ENCODE measurements around the gene TFIP11.

The TFIP11 gene

DNA sequence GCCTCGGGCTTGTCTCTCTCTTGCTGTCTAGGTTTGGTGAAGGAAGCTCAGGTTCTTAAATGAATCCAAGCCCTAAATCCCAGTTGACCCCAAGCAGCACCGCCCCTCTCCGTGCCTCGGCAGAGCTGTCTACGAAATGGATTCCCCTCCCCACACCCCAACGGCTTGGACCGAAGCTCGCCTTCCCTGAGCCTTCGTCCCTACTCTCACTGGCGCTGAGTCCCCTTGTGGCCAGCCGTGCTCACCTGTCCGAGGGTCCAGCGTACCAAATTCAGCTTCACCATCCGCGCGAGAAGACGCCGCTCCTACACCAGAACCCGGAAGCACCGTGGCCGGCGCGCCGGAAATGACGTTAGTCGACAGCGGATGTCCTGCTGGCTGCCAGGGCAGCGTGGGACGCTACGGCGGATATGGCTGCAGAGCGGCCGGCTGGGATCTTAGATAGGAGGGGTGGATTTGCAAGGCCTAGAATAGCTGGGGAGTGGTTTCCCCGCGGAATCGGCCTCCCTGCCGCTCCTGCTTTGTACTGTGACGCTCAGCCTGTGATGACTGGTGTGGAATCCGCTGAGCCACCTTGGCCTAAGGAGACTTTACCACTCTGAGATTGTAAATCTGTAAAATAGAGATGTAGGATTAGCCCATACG, at the start of gene TFIP11:
TSS of gene TFIP11 (minus strand) at position 325 of the 645 bp plus-strand sequence. CDS start 2,201 bp downstream, outside the sequence.
- H3K27ac ChIP-seq (ENCODE audit: low read depth in 2 of 2, low read length in 2 of 2), result peak within 1 kb of the TSS; percentile 75 to 84
- peak within 1 kb of the TSS; percentile 90 to 98 for H3K9ac ChIP-seq (ENCODE audit: low read depth in 1 of 2, low read length in 2 of 2)
- H3K9me3 ChIP-seq (ENCODE audit: control insufficient read depth in 2 of 2, low read length in 2 of 2), result no peaks in the 10 kb centered on the region
- no peaks in the 10 kb centered on the region for H3K27me3 ChIP-seq (ENCODE audit: control insufficient read depth in 2 of 2, insufficient read depth in 2 of 2, low read length in 2 of 2)
- peak within 1 kb of the TSS; percentile 98 to 100 for H3K4me3 ChIP-seq (ENCODE audit: low read length in 2 of 2)
- H3K36me3 ChIP-seq (ENCODE audit: control insufficient read depth in 2 of 2, insufficient read depth in 2 of 2, low read length in 2 of 2), result peaks cover 20 to 23% of the 10 kb centered on the region in 2 donors
- peaks cover 15 to 19% of the 10 kb centered on the region in 2 donors for H3K4me1 ChIP-seq (ENCODE audit: control insufficient read depth in 2 of 2, insufficient read depth in 2 of 2, low read length in 2 of 2)

DNA sequence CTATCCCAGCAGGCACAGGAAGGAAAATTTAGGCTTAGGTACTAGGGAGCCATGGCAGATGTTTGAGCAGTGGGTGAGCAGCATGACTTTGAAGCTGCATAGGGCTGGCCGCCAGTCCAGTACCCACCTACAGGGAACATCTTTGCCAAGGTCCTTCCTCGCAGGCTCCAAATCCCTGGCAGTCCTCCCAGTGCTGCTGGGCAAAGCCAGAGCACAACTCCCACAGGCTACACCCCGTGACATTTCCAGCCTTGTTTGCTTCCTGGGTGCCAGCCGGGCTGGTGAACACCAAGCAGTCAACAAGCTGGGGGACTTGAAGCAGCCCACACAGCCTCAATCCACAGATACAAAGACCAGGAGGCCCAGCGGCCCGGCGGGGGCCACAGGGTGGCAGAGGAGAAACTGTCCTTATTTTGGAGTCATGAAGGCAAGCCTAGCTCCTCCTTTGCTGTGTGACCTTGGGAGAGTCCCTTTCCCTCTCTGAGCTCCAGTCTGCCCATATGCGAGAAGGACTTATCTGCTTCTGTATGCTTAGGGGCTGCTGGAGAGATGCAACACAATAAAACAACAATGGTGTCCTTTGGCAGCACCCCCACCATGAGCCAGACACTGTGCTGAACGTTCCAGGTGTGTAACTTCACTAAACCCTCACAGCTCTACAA, 49.6 kb upstream of the TFIP11 start:
- no peaks in the 10 kb centered on the region for H3K9me3 ChIP-seq (ENCODE audit: control insufficient read depth in 2 of 2, low read length in 2 of 2)
- H3K27ac ChIP-seq (ENCODE audit: low read depth in 2 of 2, low read length in 2 of 2), result no peak overlapping the region
- no peaks in the 10 kb centered on the region for H3K4me1 ChIP-seq (ENCODE audit: control insufficient read depth in 2 of 2, insufficient read depth in 2 of 2, low read length in 2 of 2)
- peaks cover 0 to 2% of the 10 kb centered on the region in 2 donors for H3K36me3 ChIP-seq (ENCODE audit: control insufficient read depth in 2 of 2, insufficient read depth in 2 of 2, low read length in 2 of 2)
- H3K4me3 ChIP-seq (ENCODE audit: low read length in 2 of 2), result no peak overlapping the region
- H3K9ac ChIP-seq (ENCODE audit: low read depth in 1 of 2, low read length in 2 of 2), result no peak overlapping the region
- H3K27me3 ChIP-seq (ENCODE audit: control insufficient read depth in 2 of 2, insufficient read depth in 2 of 2, low read length in 2 of 2), result no peaks in the 10 kb centered on the region

DNA sequence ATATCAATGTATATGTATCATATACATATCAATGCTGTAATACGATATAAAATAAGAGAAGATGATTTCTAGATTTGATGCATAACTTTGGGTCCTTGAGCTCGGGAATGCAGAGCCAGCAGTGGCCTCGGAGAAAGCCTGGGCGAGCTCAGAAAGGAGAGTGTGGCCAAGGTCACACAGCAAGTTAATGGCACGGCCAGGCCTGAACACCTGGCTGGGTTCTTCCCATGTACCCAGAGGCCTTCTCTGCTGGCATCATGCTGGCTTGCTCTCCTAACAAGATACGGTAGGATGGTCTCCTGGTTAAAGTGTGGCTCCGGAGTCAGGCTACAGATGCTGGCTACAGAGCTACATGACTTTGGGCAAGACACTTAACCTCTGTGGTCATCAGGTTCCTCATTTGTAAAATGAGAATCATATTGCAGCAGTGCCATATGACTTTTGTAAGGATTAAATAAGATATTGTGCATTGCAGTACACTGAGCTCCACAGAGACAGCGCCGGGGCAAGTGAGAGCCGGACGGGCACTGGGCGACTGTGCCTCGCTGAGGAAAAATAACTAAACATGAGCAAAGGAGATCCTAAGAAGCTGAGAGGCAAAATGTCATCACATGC, 47.8 kb upstream of the TFIP11 start:
- H3K27ac ChIP-seq (ENCODE audit: low read depth in 2 of 2, low read length in 2 of 2), result no peak overlapping the region
- H3K27me3 ChIP-seq (ENCODE audit: control insufficient read depth in 2 of 2, insufficient read depth in 2 of 2, low read length in 2 of 2), result no peaks in the 10 kb centered on the region
- no peaks in the 10 kb centered on the region for H3K4me1 ChIP-seq (ENCODE audit: control insufficient read depth in 2 of 2, insufficient read depth in 2 of 2, low read length in 2 of 2)
- H3K36me3 ChIP-seq (ENCODE audit: control insufficient read depth in 2 of 2, insufficient read depth in 2 of 2, low read length in 2 of 2), result peaks cover 0 to 2% of the 10 kb centered on the region in 2 donors
- H3K9me3 ChIP-seq (ENCODE audit: control insufficient read depth in 2 of 2, low read length in 2 of 2), result no peaks in the 10 kb centered on the region
- no peak overlapping the region for H3K9ac ChIP-seq (ENCODE audit: low read depth in 1 of 2, low read length in 2 of 2)
- no peak overlapping the region for H3K4me3 ChIP-seq (ENCODE audit: low read length in 2 of 2)

GRCh38 chr22:26558248-26558895, 46.1 kb upstream of the TFIP11 start:
- Histone ChIP-seq H3K4me3 (ENCODE audit: low read length in 2 of 2) (no peak overlapping the region), H3K9ac (ENCODE audit: low read depth in 1 of 2, low read length in 2 of 2) (no peak overlapping the region), H3K27me3 (ENCODE audit: control insufficient read depth in 2 of 2, insufficient read depth in 2 of 2, low read length in 2 of 2) (no peaks in the 10 kb centered on the region), H3K4me1 (ENCODE audit: control insufficient read depth in 2 of 2, insufficient read depth in 2 of 2, low read length in 2 of 2) (no peaks in the 10 kb centered on the region), H3K27ac (ENCODE audit: low read depth in 2 of 2, low read length in 2 of 2) (no peak overlapping the region), H3K9me3 (ENCODE audit: control insufficient read depth in 2 of 2, low read length in 2 of 2) (no peaks in the 10 kb centered on the region), H3K36me3 (ENCODE audit: control insufficient read depth in 2 of 2, insufficient read depth in 2 of 2, low read length in 2 of 2) (no peaks in the 10 kb centered on the region)

GRCh38 chr22:26556904-26557303, 44.6 kb upstream of the TFIP11 start:
- H3K4me1 ChIP-seq (ENCODE audit: control insufficient read depth in 2 of 2, insufficient read depth in 2 of 2, low read length in 2 of 2), result no peaks in the 10 kb centered on the region
- no peaks in the 10 kb centered on the region for H3K36me3 ChIP-seq (ENCODE audit: control insufficient read depth in 2 of 2, insufficient read depth in 2 of 2, low read length in 2 of 2)
- H3K27me3 ChIP-seq (ENCODE audit: control insufficient read depth in 2 of 2, insufficient read depth in 2 of 2, low read length in 2 of 2), result no peaks in the 10 kb centered on the region
- H3K9me3 ChIP-seq (ENCODE audit: control insufficient read depth in 2 of 2, low read length in 2 of 2), result no peaks in the 10 kb centered on the region
- no peak overlapping the region for H3K27ac ChIP-seq (ENCODE audit: low read depth in 2 of 2, low read length in 2 of 2)
- H3K4me3 ChIP-seq (ENCODE audit: low read length in 2 of 2), result no peak overlapping the region
- no peak overlapping the region for H3K9ac ChIP-seq (ENCODE audit: low read depth in 1 of 2, low read length in 2 of 2)

DNA sequence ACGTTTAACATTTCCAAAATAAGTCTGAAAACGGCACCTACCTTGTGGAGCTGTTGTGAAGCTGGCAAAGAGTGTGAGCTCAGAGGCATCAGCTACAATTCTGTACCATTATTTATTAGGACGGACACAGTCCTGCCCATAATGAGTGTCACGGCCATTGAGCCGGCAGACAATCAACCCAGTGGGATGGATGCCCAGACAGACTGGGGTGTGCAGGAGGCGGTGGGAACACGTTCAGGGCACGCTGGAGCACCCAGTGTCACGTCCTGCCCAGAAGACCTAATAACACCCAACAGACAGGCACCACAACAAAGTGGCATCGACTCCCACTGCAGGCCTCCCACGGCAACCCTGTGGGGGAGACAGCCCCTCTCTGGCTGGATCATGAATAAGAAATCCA, 43.2 kb upstream of the TFIP11 start:
- no peak overlapping the region for H3K4me3 ChIP-seq (ENCODE audit: low read length in 2 of 2)
- no peaks in the 10 kb centered on the region for H3K27me3 ChIP-seq (ENCODE audit: control insufficient read depth in 2 of 2, insufficient read depth in 2 of 2, low read length in 2 of 2)
- no peaks in the 10 kb centered on the region for H3K36me3 ChIP-seq (ENCODE audit: control insufficient read depth in 2 of 2, insufficient read depth in 2 of 2, low read length in 2 of 2)
- H3K9me3 ChIP-seq (ENCODE audit: control insufficient read depth in 2 of 2, low read length in 2 of 2), result no peaks in the 10 kb centered on the region
- H3K9ac ChIP-seq (ENCODE audit: low read depth in 1 of 2, low read length in 2 of 2), result no peak overlapping the region
- no peaks in the 10 kb centered on the region for H3K4me1 ChIP-seq (ENCODE audit: control insufficient read depth in 2 of 2, insufficient read depth in 2 of 2, low read length in 2 of 2)
- no peak overlapping the region for H3K27ac ChIP-seq (ENCODE audit: low read depth in 2 of 2, low read length in 2 of 2)

- no peak overlapping the region for H3K9ac ChIP-seq (ENCODE audit: low read depth in 1 of 2, low read length in 2 of 2)
- H3K4me1 ChIP-seq (ENCODE audit: control insufficient read depth in 2 of 2, insufficient read depth in 2 of 2, low read length in 2 of 2), result no peaks in the 10 kb centered on the region
- H3K4me3 ChIP-seq (ENCODE audit: low read length in 2 of 2), result no peak overlapping the region
- no peaks in the 10 kb centered on the region for H3K27me3 ChIP-seq (ENCODE audit: control insufficient read depth in 2 of 2, insufficient read depth in 2 of 2, low read length in 2 of 2)
- H3K36me3 ChIP-seq (ENCODE audit: control insufficient read depth in 2 of 2, insufficient read depth in 2 of 2, low read length in 2 of 2), result no peaks in the 10 kb centered on the region
- H3K9me3 ChIP-seq (ENCODE audit: control insufficient read depth in 2 of 2, low read length in 2 of 2), result no peaks in the 10 kb centered on the region
- H3K27ac ChIP-seq (ENCODE audit: low read depth in 2 of 2, low read length in 2 of 2), result no peak overlapping the region
Observed at GRCh38 chr22:26554956-26555355, 42.7 kb upstream of the TFIP11 start.

DNA sequence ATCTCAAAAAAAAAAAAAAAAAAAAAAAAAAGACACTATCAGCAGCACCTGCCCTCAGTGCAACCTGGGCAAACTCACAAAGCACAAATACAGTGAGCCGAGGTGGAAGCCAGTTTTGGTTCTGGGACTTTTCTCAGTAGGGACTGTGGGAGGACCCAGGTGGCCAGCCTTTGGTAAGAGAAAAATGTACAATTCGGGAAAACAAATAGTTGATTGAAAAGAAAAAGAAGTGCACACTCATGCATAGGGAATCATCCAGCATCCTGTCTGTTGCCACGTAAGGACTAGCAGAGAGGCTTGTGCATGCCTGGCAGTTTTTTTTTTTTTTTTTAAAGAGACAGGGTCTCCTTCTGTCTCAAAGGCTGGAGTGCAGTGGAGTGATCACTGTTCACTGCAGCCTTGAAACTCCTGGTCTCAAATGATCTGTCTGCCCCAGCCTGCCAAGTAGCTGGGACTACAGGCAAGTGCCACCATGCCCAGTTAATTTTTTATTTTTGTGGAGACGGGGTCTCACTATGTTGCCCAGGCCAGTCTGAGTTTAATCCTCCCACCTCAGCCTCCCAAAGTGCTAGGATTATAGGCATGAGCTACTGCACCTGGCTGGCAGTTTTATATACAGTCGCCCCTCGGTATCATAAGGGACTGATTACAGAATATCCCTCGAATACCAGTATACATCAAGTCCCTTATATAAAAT, 40.9 kb upstream of the TFIP11 start:
- H3K4me3 ChIP-seq (ENCODE audit: low read length in 2 of 2), result no peak overlapping the region
- H3K27me3 ChIP-seq (ENCODE audit: control insufficient read depth in 2 of 2, insufficient read depth in 2 of 2, low read length in 2 of 2), result no peaks in the 10 kb centered on the region
- no peak overlapping the region for H3K27ac ChIP-seq (ENCODE audit: low read depth in 2 of 2, low read length in 2 of 2)
- no peak overlapping the region for H3K9ac ChIP-seq (ENCODE audit: low read depth in 1 of 2, low read length in 2 of 2)
- no peaks in the 10 kb centered on the region for H3K9me3 ChIP-seq (ENCODE audit: control insufficient read depth in 2 of 2, low read length in 2 of 2)
- H3K36me3 ChIP-seq (ENCODE audit: control insufficient read depth in 2 of 2, insufficient read depth in 2 of 2, low read length in 2 of 2), result no peaks in the 10 kb centered on the region
- H3K4me1 ChIP-seq (ENCODE audit: control insufficient read depth in 2 of 2, insufficient read depth in 2 of 2, low read length in 2 of 2), result no peaks in the 10 kb centered on the region

- Histone ChIP-seq H3K9ac (ENCODE audit: low read depth in 1 of 2, low read length in 2 of 2) (no peak overlapping the region), H3K27me3 (ENCODE audit: control insufficient read depth in 2 of 2, insufficient read depth in 2 of 2, low read length in 2 of 2) (no peaks in the 10 kb centered on the region), H3K9me3 (ENCODE audit: control insufficient read depth in 2 of 2, low read length in 2 of 2) (no peaks in the 10 kb centered on the region), H3K4me1 (ENCODE audit: control insufficient read depth in 2 of 2, insufficient read depth in 2 of 2, low read length in 2 of 2) (no peaks in the 10 kb centered on the region), H3K27ac (ENCODE audit: low read depth in 2 of 2, low read length in 2 of 2) (no peak overlapping the region), H3K36me3 (ENCODE audit: control insufficient read depth in 2 of 2, insufficient read depth in 2 of 2, low read length in 2 of 2) (no peaks in the 10 kb centered on the region), H3K4me3 (ENCODE audit: low read length in 2 of 2) (no peak overlapping the region)
Observed at GRCh38 chr22:26552466-26552865, 40.2 kb upstream of the TFIP11 start.
